NCI-H1930 (cell line): Measurements from ENCODE around the gene BEND4.

ENCODE experiments used
- DNase-seq, 2 experiments: peaks; one replicate each; lab custom pipeline; 2025; lab: John Stamatoyannopoulos, UW

BEND4 gene

DNA sequence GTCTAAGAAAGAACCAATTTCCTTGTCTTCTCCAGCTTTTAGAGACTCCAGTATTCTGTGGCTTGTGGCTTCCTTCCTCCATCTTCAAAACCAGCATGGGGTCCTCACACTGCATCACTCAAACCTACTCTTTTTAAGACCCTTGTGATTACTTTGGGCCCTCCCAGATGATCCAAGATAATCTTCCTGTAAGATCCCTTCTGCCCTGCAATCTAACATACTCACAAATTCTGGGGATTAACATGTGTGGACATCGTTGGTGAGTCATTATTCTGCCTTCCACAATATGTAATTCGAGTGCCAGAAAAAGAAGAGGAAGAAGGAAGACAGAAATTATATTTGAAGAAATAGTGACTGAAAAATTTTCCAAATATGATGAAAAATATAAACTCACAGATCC lies 47.9 kb downstream of the BEND4 start:
- DNase-seq = no peak

GRCh38 chr4:42101446-42101975 lies 50.9 kb downstream of the BEND4 start:
- DNase-seq = no peak

GRCh38 chr4:42088386-42088785 lies 64.1 kb downstream of the BEND4 start:
- no peak for DNase-seq

- DNase-seq = no peak
Observed at GRCh38 chr4:42083816-42084215, 68.6 kb downstream of the BEND4 start.

GRCh38 chr4:42080306-42080705 lies 72.1 kb downstream of the BEND4 start:
- DNase-seq = no peak

DNA sequence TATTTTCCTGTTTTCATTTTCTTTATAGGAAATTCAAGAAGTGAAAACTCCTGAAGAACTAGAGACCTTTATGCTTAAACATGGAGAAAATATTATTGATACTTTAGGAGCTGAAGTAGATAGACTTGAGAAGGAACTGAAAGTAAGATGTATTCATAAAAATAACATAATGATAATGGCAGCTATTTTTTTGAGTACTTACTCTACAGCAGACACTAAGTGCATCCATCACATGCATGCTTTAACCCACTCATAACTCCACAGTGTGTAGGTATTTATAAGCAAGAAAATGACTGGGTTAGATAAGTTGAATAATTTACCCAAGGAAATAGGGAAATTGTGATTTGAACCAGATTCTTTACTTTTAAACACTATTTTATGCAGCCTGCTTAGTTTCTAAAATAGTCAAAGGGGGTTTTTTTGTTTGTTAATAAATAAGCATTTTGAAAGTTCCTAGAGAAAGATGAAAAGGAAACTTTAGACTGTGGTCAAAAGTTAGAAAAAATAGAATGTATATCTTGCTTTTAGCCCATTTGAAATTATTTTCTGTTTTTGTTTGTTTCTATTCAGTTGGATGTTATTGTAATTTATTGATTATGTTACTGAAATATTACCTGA lies 74.2 kb downstream of the BEND4 start:
- no peak for DNase-seq

- no peak for DNase-seq
Observed at GRCh38 chr4:42074294-42074693, 78.2 kb downstream of the BEND4 start.

DNA sequence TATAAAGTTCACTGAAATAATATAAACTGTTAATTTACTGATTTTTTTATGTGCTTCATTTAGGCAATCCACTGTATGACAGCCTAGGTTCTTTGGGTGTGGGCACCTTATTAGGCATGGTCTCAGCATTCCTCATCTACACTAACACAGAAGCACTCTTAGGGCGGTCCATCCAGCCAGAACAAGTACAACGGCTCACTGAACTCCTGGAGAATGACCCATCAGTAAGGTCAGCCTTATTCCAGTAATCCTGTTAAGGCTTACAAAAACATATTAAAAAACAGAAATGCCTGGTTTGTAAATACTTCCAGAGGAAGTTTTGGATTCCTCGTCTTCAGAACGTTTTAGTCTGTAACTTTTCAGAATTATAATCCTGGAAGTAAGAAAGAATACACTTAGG lies 82.0 kb downstream of the BEND4 start:
- no peak for DNase-seq

GRCh38 chr4:42067264-42067663 lies 85.2 kb downstream of the BEND4 start:
- no peak for DNase-seq

GRCh38 chr4:42066402-42066801 lies 86.1 kb downstream of the BEND4 start:
- DNase-seq = no peak
